Measurements from ENCODE around the gene ARL10.

ARL10 gene

DNA sequence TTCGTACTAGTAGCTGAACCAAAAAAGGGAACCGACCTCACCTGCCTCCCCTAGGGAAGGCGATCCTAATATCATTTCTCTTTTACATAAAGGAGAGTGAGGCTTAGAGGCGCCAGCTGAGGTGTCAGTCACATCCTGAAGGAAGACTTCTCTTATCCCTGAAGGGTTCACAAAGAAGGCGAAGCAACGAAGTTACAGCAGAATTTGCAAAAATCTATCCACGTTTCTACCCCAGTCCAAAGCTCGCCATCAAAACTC lies 3.1 kb upstream of the ARL10 start:
- no peak for DNase-seq

DNA sequence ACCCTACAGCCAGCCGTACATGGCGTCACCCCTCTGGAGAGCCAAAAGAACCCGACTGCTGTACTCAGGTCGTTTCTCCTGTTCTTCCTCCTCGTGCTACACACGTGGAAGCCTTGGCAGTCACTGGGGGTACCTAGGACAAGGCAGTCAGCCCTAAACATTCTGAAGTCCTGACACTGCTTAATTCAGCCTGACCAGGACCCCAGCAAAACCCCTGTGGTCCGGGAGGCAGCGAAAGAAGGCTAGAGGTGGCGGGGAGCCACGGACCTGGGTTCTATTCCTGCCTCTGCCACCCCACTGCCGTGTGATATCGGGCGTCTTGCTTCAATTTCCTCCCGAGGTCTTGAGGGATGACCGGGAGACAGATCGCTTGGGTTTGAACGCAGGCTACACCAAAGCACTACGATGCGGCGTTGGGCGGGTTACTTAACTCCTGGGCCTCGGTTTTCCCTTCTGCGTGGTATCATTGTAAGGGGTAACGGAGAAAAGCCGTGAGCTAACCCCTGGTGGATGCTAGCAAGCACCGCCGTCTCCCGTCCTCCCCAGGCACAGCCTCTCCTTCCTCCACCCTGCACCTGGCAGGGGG lies 429 bp upstream of the ARL10 start:
- DNase-seq = no peak

DNA sequence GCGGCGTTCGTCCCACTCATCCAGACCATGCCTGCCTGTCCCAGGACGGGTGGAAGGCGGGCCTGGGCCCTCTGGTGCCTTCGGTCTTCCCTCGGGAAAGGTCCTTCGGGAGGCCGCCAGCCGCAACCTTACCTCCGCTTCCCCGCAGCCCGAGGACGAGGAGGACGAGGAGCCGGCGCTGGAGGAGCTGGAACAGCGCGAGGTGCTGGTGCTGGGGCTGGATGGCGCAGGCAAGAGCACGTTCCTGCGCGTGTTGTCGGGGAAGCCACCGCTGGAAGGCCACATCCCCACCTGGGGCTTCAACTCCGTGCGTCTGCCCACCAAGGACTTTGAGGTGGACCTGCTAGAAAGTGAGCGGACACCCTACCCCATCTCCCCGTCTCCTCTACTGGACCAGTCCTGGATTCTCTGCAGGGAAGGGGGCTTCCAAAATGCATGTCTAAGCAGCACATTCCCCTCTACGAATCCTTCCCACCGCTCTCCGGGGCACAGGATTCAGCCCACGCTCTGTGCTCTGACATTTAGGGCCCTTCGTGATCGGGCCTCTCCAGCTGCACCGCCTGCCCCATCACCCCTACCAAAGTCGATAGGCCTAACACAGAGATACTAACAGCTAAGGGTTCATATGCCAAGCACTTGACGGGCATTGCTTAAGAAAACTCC lies 1.1 kb downstream of the ARL10 start:
- DNase-seq = no peak

DNA sequence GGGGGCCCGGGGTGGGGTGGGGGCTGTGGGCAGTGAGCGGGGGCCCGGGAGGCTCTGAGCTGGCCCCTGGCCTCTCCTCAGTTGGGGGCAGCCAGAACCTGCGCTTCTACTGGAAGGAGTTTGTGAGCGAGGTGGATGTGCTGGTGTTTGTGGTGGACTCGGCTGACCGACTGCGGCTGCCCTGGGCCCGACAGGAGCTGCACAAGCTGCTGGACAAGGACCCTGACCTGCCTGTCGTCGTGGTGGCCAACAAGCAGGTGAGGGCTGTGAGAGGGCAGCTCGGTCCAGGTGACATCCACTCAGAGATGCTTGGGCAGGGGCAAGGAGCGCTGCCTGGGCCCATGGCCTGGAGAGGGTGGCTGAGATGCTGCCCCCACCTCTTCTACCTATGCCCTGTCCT lies 3.4 kb downstream of the ARL10 start:
- no peak for DNase-seq

DNA sequence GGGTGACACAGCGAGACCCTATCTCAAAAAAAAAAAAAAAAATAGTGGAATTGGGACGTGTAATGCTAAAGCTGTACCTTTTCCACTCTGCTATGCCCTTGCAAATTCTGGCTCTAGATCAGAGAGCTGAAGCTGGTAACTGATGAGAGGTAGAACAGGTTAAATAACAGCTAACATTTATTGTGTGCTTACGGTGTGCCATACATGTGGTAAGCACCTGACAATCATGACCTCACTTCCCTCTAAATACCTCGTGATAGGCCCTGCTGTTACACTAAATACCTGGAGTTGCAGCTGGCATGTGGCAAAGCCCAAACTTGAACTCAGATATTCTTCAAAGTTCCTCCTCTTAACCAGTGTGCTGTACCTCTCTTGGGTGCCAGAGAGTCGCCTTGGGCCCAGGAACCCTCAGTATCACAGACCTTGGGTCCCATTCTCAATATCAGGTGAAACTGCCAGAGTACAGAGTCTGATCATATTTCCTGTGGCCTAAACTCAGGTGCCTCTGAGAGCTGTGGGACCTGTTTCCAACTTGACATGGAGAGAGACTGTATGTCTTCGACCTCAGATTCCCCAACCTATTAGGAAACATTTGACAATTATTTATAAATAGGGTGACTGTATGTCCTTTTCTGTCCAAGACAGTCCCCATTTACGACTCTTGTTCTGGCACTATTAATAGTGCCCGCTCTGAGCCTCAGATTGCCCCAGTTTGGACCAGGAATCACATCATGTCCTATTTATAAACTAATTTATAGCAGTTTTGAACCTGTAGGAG lies 4.8 kb downstream of the ARL10 start:
- no peak for DNase-seq

DNA sequence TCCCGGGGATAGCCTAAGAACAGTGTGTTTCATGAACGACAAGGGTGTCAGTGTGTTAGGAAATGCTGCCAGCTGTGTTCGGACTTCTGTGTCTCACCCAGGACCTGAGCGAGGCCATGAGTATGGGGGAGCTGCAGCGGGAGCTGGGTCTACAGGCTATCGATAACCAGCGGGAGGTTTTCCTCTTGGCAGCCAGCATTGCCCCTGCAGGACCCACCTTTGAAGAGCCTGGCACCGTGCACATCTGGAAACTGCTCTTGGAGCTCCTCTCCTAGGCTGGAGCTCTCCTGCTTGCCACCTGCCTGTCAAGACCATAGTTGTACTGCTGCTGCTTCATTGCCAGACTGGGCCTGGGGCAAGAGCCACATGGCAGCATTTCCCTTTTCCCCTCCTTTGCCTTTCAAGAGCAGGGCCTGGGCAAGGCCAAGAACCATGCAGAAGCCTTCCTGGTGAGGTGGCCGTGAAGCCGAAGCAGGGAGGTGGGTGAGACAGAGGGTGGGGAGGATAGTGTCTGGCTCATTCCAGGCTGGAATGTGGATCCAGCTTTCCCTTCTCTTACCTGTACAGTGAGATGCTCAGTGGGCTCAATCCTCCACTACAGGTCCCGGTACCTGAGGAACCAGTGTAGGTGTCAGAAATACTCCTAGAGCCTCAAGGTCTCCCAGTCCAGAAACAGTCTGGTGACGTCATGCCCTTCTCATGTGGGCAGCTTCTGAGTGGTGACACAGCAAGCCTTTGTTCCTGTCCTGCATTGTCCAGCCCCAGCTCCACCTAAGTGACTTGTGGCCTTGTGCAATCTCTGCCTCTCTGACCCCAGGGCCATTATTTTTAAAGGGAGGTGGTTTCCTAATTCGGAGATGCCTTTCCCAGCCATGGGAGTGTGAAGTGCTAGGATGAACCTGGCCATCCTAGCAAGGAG lies 6.6 kb downstream of the ARL10 start:
- DNase-seq = no peak

DNA sequence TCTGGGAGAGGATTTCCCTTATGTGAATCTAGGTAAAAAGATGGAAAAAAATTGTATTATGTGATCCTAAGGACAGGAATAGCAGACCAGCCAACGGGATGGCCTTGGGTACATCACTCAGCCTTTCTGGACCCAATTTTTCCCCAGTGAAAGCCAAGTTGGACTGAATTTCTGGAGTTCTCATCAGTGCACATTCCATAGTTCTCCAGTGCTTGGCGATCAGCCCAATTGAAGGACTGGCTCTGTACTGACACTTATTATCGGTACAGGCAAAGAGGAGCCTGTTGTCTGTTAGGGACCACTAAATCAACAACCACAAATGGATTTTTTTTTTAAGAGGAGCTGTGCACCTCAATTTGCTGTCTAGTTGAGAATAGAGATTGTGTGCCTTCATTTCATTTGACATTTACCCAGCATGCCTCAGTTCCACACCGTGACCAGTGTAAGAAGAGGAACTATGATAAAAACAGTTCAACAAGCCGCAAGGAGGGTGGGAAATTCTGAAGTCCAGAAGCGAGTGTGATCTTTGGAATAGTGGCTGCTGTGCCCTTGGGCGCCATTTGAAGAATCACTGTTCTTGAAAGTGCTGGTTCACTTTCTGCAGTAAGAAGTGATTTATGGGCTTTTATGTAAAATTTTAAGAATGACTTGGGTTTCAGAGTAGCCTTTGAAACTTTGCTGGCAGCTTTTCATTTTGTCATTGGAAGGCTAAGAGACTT lies 8.0 kb downstream of the ARL10 start:
- DNase-seq = no peak

DNA sequence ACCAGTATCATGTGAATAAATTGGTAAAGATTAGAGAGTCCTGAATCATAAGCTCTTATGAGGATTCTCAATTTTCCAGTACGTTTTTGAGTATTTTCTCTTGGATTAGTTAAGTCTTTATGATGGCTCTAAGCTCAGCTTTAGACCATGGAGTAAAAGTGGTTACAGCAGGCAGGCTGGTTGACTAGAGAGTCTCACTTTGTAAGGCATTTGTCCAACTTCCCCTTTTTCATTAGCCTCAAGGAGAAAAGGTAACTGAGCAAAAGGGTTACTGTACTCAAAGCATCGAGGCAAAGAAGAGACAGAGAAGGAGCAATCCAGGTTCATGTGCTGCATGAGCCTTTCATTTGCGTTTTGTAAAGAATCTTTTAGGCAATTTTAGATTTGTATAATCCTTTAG lies 14.6 kb downstream of the ARL10 start:
- DNase-seq = no peak

DNA sequence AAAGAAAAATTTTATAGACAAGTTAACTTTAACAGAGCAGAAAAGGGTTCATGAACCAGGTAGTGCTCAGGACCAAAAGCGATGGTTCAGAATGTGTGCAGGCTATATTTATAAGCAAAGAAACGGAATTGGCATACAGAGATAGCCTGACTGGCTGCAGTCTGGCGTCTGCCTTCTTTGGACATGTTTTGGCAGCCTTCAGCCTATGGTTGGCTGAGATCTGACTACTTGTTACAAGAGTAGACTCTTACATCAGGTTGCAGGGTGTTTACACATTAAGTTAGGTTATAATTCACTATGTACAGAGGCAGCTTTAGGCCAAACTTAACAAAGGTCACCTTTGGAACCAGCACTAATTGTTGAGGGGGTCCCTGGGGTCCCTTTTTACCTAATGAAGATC lies 16.1 kb downstream of the ARL10 start:
- no peak for DNase-seq

DNA sequence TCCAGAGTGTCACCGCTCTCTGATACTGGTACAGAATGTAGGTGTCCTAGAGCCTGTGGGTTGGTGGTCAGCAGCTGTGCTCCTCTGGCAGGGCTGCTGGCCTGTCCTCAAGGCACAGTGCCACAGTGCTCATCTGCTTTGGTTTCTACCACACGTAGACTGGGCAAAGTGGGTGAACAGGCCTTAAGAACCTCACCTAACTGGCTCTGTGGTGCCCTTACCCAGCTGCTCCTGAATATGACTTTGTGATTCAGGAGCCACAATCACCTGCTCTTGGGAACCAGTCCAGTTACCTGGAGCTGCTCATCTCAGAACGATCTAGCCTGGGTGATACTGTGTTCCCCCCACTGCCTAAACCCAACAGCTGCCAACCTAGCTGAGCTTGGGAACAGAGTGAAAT lies 16.7 kb downstream of the ARL10 start:
- DNase-seq = no peak

DNA sequence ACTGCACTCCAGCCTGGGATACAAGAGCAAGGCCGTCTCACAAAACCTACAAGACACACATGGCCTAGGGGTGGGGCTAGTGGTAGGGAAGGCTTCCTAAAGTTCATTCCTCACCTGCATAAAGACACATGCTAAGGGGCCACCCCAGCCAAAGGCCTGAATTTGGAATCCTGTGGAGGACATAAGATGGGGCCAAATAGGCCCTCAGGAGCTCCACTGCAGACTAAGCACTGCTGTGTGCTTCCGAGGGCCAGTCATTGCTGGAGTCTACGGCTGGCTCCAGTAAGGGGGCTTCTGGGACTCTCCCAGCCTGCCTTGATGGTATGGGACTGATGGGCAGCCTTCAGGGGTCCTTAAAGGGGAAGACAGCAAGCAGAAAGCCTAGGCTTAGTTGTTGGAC lies 17.4 kb downstream of the ARL10 start:
- no peak for DNase-seq

DNA sequence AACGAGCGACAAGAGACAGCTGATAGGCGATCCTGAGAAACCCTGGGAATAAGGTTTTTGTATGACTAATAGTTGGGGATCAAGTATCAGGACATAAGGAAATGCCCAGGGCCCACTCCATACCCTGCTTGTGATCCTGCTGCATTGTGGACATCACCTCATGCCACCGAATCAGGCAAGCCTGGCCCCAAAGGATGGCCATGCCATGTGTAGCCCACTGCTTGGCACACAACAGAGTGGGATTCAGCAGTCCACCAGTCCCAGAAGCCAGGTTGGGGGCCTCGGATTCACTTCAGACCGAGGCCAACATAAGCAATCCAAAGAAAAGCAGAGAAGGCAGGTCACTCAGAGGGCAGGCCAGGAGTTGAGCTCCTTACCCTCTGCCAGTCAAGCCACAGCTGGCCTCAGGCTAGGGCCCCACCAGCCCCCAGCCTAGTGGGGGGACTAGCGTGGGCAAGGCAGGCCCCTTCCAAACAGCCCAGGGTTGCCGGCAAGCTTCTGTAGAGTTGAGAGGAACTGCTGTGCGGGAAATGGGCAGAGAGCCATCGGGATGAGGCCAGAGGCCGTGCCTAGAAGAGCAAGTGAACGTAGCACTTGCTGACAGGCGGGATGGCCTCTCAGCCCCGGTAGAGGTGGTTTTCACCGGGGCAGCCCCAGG lies 18.1 kb downstream of the ARL10 start:
- DNase-seq = no peak

DNA sequence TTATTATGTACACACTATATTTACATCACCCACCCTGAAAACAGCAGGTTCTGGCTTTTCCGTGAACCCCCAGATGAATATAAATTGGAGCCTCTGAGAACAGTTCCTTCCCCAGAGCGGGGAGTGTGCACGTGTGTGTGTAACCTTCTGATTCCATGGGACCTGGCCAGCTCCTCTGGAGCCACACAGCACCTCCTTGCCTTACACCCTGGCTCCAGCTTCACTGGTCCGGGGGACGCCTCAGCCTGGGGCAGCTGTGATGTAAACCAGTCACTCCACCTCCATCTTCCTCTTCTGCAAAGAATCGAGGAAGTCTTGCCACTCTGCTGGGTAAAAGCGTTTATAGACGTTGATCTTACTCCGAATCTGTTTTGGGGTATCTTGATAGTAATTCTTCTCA lies 18.7 kb downstream of the ARL10 start:
- no peak for DNase-seq

DNA sequence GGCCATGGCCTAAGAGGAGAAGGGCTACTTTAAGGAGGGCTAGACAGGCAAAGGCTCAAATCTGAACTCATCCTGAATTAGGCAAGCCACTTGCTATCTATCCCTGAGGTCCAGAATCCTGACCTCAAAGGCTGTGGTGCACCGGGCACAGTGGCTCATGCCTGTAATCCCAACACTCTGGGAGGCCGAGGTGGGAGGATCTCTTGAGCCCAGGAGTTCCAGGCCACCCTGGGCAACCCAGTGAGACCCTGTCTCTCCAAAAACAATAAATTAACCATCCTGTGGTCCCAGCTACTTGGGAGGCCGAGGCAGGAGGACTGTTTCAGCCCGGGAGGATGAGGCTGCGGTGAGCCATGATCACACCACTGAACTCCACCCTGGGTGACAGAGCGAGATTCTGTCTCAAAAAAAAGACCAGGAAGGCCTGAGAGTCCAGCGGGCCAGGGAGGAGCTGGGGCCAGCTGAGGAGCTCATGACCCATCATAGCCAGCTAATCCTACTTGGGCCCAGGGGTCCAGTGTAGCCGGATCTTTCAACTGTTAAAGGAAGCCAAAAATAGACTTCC lies 19.2 kb downstream of the ARL10 start:
- no peak for DNase-seq

DNA sequence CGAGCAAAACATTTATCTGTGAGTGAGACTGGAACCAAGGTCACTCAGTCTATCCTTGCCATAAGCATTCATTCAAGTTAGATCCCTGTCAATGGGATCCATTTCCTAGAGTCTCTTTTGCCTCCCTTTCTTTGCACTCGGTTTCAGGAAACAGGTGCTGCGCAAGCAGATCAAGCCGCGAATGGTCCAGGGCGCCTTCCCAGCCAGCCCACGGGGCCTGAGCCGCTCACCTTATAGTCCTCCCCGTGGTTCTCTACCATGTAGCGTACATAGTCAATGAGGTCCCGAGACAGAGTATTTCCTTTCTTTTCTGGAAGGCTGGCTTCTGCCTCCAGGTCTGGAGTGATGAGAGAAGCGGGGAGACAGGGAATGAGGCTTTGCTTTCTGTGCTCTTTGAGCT lies 19.7 kb downstream of the ARL10 start:
- no peak for DNase-seq

DNA sequence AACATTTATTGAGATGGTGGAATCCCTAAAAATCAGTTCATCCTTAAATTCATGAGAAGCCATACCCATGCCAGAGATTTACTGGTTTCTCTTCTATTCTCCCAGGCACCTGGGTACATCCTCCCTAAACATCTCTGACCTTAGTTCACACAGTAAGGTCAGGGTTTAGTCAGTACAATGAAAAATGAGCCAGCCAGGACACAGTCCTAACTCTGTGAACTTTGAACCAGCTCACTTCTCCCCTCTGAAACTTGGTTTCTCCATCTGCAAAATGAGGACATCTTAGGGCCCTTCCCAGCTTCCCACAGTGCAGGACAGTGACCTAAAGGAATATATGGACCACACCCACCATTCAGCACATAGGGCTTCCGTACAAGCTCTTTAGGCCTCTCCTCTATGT lies 21.2 kb downstream of the ARL10 start:
- no peak for DNase-seq

DNA sequence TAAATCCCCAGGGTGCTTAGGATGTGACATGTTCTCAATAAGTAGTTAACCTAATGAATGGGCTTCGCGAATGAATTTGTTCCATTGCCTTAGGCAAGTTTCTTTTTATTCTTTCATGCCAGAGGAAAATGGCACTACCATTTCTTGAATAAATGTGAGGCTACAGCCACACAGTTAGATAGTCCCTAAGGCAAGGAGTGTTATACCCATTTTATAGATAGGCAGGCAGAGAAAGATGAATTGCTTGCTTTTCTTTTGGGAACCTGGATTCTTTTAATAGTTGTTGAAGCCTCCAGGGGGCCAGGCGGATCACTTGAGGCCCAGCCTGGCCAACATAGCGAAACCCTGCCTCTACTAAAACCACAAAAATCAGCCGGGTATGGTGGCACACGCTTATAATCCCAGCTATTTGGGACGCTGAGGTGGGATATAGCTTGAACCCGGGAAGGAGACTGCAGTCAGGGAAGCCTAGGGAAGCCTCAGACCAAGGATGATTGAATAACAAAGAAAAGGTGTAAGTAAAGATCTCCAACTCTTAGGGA lies 22.2 kb downstream of the ARL10 start:
- DNase-seq = no peak

DNA sequence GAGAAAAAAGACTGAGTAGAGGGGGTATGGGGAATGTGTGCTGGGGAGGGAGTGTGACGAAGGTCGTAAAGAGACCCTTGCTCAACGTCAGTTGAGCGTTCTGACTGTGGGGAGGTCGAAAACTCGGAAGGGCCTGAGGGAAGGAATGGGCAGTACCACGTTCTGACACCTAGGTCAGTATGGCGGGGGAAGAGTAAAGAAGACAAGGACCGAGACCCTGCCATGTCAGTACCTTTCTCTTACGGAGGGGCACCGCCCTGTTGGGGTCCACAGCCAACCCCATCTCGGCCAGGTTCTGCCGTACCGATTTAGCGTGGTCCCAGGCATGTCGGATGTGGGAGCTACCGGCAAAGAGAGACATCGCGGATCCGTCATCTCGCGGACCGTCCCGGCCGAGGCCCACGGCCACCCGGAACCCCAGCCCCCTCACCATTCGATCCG lies 22.7 kb downstream of the ARL10 start:
- no peak for DNase-seq

DNA sequence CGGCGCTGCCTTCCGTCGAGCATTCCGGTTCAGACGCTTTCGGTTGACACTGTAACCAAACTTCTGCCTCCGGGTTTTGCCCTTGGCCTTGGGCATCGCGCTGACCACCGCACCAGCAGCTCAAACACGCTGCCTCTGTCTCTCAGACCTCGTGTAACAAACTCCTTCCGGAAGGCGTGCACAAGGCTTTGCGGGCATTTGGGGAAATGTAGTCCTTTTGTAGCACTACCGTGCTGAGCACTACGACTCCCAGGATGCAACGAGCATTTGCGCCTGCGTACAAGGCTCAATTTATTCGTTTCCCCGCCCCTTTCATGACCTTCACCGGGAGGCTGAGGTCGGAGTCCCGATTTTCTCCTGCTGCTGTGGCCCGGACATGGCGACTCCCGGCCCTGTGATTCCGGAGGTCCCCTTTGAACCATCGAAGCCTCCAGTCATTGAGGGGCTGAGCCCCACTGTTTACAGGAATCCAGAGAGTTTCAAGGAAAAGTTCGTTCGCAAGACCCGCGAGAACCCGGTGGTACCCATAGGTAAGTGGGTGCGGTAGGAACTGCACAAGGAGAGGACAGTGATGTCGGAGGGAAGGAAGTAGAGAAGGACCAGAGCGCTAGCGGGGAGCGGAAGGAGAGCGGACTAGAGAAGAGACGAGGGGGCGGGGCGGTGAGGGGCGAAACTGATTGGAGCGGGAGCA lies 23.3 kb downstream of the ARL10 start, which contains the start of the genes HIGD2A and NOP16:
HIGD2A (plus strand) TSS at position 308 of the 691 bp plus-strand sequence; CDS start at position 377, 69 bp downstream.
NOP16 (minus strand) TSS at position 155 of the 691 bp plus-strand sequence; CDS start at position 96, 59 bp downstream.
- peak; percentile 97 for DNase-seq

Measured in effector CD8-positive, alpha-beta T cell (primary cell).